HG02943 (cell line): ENCODE results near the gene JHY.

ENCODE experiments used
- ATAC-seq: cut with Tn5 transposase; IDR thresholded peaks from one replicate; pipeline ENCODE4 v1.9.1; 2021; ENCODE audit warnings: mild to moderate bottlenecking, low read depth, moderate library complexity; ENCODE audit not compliant: unreplicated experiment

JHY gene

DNA sequence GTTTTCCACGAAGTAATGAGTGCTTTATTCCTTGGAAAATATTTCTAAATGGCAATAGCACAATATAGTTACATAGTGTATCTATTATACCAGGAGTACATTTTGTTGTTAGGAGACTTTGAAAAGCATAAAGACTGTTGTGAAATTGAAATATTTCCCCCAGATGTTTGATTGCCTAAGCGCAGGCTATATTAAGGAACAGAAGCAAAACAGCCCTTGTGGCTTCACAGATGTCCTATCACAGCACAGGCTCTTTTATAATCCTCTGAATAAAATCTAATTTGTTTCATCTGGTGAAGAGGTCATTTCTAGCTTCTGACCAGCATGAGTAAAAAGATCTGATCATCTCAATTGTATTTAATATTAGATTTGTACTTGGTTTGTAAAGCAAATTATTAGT lies 50.9 kb downstream of the JHY start:
- ATAC-seq = no peak

DNA sequence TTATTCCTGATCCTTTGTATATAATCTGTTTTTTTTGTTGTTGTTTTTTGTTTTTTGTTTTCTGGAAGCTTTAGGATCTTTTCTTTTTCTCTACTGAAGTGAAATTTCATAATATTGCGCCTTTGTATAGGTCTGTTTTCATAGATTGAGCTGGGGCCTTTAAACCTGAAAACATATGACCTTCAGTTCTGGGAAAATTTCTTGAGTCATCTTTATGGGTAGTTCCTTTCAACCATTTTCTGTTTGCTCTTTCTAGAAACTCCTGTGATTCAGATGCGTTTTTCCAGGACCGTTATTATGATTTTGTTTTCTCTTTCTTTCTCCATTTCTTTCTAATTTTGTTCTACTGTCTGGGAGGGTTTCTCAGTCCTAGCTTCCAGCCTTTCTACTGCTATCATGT lies 55.4 kb downstream of the JHY start:
- no peak for ATAC-seq

DNA sequence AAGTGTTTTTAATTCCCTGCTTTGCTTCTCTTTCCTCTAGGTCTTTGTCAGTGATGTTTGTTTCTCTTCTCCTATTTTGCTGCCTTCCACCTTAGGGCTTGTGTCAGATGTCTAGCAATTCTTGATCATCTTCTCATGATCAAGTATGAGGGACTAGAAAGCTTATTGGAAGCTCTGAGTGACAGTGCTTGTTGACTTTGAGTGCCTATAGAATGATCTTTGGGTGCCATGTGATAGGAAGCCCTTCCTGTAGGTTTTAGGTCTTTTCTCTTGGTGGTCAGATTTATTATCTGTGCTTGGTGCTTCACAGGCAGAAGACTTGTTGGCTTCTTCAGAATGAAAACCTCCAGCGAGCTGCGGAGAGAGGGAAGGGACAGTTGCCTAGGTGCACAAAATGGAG lies 56.0 kb downstream of the JHY start:
- ATAC-seq = no peak

DNA sequence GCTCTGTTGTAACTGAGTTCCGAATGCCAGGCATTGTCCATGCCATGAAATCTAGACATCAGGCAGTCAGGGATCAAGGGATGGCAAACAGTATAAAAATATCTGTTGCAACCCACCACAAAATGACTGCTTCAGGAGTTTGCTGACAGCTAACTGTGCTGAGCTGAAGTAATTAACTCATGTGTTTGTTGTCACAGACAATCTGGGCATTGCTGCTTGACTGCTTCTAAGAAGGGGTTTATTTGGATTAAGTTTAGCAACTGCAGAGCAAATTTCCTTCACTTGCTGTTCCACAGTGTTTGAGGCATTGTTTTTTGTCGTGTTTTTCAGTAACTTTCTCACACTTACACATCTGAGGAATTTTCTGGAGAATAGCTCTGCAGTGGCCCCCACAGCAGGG lies 68.7 kb downstream of the JHY start:
- ATAC-seq = no peak

DNA sequence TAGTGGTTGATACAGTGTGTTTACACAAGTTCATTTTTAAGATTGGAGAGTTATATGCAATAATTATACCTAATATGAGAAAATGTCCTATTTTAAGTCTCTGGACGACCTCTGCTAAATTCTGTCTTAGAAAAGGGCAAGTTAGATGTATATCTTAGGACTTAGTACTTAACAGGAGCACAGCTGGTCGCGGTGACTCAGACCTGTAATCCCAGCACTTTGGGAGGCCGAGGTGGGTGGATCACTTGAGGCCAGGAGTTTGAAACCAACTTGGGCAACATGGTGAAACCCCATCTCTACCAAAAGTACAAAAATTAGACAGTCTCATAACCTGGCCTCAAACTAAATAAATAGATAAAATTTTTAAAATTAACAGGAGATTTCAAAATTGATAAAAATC lies 71.9 kb downstream of the JHY start:
- no peak for ATAC-seq

DNA sequence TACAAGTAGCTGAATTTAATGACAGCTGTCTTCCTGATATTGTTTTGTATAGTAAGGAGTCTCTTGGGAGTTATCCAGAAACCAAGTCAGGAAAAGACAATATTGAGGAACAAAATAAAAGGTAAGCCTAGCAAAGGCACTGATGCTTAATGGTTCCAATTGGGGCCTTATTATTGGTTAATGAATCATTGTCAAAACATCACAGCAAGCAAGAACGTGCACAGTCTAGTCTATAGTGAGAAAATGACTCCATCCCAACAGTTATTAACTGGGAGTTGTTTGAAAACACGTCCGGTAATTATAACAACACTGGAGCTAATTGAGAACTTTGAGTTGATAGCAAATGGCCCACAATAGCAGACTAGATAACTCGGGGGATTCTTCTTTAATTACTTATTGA lies 81.4 kb downstream of the JHY start:
- ATAC-seq = no peak

DNA sequence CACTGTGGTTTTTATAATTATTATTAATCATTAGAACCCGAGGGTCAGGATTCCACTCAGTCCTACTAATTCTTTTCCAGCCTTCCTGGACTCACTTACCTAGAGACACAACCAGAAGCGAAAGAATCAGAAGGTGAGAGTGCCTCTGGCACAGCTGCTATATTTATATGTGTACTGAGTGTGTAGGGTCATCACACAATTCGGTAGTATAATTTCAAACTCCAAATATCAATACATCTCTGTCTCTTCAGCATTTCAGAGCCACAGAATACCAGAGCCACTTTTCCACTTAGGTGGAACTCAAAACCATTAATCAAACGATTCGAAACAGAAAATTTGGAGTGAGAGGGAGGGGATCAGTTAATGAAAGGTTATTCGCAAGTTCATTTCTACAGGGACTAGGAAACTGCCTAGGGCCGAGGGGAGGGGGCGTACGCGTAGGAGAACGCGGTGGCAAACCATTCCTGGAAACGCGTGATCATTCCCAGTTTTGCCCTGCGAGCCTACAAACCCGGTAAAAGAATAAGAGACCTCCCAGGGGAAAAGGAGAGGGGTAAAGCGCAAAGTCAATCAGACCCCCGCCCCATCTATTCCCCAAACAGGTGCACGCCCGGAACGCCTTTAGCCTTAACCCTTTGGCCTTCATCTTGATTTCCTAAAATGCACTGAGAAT lies 93.6 kb downstream of the JHY start:
- no peak for ATAC-seq

DNA sequence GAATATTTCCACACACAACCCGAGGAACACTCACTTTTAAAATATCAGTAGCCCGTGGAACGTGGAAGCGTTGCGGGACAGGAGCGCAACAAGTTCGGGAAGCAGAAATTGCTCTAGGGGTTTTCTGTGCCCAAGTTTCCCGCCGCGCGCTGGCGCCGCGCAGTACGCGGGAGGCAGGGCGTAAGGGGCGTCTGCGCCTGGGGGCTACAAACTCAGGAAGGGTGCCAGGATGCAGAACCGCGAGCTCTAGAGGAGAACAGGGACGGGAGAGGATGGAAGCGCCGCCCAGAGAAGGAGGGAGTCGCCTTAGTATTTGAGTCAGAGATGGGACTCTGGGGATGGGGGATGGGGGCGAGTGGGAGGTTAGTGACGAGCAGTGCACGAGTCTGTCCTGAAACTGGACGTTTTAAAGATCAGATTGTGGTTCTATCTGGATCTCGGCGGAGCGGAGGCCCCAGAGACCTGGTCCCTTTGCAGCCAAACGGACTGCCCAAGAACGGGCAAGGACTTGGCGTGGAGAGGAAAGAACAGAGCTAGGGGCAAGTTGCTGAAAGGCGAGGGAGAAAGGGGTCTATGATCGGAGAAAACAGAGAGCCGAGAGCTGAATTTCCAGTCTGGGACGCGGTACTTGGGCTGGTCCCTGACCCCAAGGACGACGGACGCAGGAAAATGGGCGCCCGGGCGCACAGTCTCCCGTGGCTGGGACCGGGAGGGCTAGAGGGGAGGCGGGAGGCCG lies 94.3 kb downstream of the JHY start:
- ATAC-seq = no peak

DNA sequence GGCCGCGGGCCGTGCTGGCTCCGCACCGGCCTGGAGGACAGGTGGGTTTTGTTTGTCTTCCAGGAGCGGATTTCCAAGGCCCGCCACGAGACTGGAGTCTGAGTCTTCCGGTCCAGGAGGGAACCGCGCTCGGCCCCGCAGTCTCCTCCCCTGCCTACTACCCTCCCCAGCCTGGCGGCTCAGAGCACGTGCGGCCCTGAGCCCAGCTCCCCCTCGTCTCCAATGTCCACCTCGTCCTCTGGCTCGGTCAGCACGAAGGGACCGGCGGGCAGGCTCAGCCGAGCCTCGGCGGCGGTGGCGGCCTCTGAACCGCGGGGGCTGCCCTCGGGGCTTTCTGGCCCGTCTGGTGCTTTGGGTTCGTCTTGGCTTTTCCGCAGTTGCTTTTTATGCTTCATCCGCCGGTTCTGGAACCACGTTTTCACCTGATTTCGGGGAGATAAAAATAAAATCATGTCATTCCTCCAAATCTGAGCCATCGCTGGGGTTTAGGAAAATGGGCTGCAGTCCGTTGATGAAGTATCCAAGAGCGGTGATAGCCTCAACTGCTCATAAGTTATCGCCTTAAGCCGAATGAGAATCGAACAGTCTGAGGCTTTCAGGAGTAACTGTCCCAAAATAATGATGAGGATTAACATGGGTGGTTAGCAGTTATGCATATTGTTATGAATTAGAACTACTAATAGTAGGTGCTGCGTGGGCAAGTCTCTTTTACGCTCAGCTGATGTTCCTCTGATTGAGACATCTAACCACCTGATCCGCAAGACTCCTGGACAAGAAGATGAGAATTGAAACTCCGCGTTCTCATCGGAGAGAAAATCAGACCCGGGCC lies 95.1 kb downstream of the JHY start:
- ATAC-seq = no peak

DNA sequence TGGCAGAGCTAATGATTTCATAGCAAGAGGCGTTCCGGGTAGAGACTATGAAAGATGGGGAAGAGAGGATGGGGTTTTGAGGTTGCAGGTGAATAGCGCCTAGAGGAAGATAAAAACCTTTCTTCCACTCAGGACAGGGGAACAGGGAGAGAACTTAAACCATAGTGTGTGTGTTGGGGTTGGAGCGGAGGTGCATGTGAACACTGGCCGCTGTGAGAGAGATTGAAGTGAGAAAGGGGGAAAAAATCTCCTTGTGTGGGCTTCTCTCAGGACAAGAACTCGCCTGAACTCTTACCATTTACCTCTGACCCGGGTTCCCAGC lies 95.7 kb downstream of the JHY start:
- no peak for ATAC-seq

DNA sequence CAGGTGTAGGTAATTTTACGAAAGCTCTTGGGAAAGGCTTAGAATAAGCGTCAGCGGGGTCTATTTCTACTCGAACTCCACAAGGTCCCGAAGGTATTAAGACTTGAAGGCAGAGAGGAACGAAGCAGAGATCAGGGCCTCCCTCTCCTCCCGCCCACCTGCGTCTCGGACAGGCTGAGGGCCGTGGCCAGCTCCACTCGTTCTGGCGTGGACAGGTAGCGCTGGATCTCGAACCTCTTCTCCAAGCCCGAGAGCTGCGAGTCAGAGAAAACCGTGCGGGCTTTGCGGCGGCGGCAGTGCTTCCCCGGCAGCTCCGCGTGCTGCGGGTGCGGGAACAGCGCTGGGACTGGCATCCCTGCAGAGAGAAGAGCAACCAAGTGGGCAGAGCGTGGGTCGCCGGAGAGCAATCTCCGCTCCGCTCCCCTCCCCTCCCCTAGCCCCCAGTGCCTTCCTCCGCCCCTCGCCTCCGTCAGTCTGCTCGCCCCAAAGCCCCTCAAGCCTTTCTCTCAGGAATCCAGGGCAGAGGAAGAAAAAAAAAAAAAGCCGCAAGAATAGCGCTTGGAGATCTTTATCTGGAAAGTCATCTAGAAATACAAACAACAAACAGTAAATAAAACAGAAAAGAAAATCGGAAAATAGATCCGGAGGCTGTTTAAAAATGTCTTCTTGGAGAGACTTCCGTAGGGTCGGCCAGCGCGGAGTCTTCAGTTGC lies 96.7 kb downstream of the JHY start:
- ATAC-seq = no peak

DNA sequence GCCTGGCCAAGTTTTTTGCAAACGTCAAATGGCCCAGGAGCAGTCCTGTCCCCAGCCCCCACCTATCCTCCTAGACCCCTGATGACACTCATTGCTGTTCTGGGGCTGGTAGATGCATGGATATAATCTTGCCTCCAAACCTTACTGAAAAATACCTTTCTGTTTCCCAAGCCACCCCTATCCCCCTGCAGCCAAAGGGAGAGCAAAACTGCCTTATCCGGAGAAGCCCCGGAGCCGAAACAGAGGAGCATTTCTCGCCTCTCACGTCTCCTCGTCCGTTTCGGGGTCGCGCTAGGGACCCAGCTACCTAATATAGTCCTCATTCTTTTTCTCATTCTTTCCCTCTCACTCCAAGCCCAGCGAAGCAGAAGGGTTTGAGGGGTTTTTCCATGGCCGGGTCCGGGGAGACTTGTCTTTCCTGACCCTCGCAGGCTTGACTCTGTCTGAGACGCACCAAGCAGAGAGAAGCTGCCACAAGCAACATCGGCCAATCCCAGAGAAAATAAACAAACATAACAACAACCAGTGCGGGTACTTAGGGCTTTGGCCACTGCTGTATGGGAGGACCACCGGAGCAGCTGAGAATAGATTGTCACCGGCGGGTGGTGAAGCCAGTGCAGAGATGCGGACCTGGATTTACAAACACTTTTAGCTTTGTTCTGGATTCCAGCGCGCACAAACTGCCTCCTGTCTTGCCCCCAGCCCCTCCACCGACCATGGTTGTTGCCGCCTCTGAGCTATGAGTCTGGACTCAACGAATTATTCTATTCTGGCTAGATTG lies 97.4 kb downstream of the JHY start:
- ATAC-seq = no peak

DNA sequence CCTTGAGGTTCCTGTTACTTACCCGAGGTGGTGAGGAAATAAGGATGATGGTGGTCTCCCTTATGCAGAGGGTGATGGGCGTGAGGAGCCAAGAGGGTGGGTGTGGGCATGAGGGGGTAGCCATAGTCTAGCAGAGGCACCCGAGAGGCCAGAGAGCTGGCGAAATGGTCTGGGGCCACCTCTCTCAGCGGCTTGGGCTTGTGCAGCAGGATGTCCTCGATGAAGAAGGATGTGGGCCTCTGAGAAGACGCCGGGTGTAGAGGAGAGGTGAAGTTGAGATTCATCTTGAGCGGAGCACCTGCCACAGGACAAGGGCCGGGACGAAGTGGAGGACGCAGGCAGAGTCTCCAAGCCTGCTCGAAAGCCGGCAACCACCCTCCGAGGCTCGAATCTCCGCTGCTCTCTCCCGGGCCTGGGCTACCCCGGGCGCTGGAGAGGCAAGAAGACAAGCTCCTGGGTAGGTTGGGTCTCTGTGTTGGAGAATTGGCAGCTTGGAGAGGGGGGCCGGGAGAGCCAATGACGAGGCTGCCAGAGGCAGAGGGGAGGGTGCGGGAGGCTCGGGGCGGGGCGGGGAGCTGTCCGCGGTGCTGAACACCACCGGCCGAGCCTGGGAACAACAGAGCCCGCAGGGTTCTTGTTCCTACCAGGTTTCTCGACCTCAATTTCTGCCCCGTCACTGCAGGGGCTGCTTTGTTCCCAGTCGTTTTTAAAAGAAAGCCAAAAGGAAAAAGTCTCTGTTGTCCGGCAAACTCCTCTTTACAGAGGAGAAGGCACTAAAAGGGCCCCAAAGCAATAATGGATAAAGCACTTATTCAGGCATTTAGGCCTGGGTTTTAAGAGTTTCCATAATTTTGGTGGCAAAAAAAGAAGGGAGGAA lies 99.1 kb downstream of the JHY start, which contains the start of gene BSX:
Gene BSX, minus strand, starts transcription at position 447 of the 877 bp plus-strand sequence. Its CDS starts 163 bp downstream, at position 284.
- no peak for ATAC-seq

DNA sequence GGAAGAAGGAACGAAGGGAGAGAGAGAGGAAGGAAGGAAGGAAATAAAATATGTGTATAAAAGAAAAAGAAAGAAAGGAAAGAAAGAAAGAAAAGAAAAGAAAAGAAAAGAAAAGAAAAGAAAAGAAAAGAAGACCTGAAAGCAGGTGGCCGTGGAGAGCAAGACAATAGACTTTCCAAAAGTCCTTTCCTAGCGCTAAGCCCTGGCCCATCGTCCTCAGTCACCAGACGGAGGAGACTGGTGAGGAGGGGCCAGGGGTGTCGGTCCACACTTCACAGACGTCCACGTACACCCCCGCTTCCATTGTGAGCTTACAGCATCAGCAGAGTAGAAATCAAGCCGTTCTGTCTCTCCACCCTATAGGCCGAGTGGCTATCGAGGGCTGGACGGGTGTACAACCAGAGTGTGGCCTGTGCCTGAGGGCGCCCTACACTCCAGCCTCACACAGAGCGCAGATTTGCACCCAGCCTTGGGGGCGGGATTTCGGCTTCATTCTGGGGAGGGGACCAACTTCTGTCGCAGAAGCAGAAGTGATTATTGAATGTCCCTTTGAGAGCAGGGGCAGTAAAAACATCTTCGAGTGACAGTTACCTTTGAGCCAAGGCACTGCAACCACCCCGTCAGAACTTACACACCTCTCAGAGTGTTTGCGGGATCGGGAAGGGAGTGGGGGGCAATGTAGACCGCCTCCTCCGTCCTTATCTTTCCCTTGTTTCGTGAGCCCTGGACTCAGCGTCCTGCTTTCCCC lies 101.1 kb downstream of the JHY start:
- ATAC-seq = no peak

DNA sequence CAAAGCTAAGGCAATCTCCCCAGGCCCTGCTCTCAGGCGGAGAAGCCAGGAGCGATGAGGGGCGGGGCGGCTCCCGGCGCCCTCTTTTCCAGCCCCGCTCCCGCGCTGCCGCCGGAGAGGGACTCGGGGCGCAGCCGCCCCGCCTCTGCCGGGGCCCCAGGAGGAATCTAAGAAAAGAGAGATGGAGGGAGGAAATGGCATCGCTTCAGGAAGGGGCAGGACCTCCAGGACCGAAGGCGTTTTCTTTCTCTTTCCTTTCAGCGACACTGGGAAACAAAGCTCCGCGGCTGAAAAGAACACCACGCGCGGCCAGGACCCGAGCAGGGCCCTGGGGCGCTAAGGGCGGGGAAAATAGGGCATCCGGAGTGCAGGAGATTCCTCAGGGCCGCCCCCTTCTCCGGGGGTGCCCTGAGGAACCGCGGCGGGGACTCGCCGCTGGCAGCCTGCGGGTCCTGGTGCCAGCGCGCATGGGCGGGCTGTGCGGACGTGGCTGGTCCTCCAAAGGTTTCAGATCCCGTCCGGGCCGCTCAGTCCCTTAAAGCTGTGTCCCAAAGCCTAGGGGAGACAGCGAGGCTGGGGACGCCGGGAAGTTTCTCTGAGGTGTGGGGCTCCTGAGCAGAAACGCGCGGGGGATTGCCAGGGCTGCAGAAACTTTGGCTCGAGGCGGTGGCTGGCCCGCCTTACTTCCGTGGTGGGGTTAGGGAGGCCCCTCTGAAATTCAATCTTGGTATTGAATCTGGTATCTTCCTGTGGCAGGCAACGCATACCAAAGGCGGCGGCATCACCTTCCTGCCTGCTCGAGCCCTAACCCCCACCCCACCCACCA lies 101.8 kb downstream of the JHY start:
- ATAC-seq = no peak

DNA sequence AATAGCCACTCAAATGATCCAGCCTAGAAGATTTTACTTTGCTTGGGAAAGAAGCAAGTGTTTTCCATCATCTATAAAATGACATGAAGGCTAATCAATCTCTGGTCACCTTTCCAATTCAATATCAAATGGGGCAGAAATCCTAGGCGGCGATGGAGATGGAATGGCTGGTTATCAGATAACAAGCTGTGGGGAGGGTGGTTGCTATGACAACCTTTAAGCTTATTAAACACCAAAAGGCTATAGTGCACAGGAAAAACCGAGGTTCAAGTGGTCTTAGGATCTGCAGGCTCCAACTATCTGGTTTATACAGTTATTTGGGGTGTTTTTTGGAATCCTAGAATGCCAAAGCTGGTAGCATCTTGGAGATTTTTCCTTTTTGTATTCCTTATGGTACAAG lies 113.0 kb downstream of the JHY start:
- no peak for ATAC-seq

DNA sequence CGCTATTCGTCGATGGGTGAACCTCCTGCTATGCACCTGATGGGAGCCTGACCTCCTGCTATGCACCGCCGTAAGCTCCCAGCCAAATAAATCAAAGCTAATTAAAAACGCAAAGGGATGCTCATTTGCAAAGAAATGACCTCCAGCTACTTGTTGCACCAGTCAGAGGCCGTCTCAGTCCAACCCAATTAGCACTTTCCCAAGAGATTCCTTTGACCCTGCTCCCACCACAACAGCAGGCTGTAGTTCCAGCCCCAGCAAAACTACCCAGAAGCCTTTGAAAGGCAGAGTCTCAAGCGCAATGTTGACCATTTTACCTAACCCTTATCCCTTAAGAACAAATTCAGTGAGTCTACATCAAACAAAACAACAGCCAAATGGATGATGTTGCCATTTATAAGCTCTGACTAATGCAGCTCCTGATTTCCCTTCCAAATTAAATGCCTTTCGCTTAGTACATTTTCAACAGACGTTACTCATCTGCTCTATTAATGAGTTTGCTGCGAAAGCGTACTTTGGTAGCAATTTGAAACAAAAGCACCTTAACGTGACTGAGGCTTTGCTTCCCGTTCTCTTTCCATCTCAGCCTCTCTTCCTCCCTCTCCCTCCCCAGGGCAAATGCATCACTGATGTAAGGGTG lies 116.3 kb downstream of the JHY start:
- ATAC-seq = no peak
